OCI-LY7 (cell line): ENCODE measurements around the gene NARS2. TPM values are rescaled to one million over a fixed set of nuclear protein-coding genes. Genes with fewer than 3 reads are reported as not detected.

Experiments
- BruUV-seq: library from RNA; stranded (reverse); fragments of 400-500 nt; replicated peaks from 2 replicates; lab custom pipeline; 2021; lab: Mats Ljungman, UMichigan
- CTCF ChIA-PET: fragments of 300-600 bp; sonication (Branson Sonifier 250); formaldehyde crosslinking; loops from one replicate; lab custom pipeline; 2022; ENCODE audit warnings: antibody characterized with exemption; ENCODE audit not compliant: unreplicated experiment; lab: Charles Lee
- POLR2A ChIA-PET: fragments of 300-600 bp; sonication (Branson Sonifier 250); formaldehyde crosslinking; loops from one replicate; lab custom pipeline; 2022; ENCODE audit warnings: antibody characterized with exemption; lab: Charles Lee
- DNase-seq: peaks from one replicate; pipeline ENCODE4 v3.0.0-alpha.2; 2015; ENCODE audit warnings: low spot score
- H2AFZ ChIP-seq: fragments of 200-600 bp; sonication (generic), shearing (Covaris generic); 2 replicates; pipeline ENCODE4 v1.6.1; 2014; ENCODE audit warnings: mild to moderate bottlenecking, antibody characterized with exemption, low read length, moderate library complexity
- H3K27ac ChIP-seq: fragments of 200-600 bp; sonication (generic); 2 replicates; pipeline ENCODE4 v1.5.1; 2014; ENCODE audit warnings: mixed run types, low read depth, mild to moderate bottlenecking, moderate library complexity, low read length, inconsistent platforms; ENCODE audit not compliant: poor library complexity, severe bottlenecking
- H3K36me3 ChIP-seq: fragments of 200-600 bp; sonication (generic); 2 replicates; pipeline ENCODE4 v1.6.1; 2014; ENCODE audit warnings: mild to moderate bottlenecking, antibody characterized with exemption, low read length, moderate library complexity, mixed read lengths; ENCODE audit not compliant: insufficient read depth
- H3K4me1 ChIP-seq: fragments of 200-600 bp; sonication (generic); 2 replicates; pipeline ENCODE4 v1.5.1; 2014; ENCODE audit warnings: mild to moderate bottlenecking, low read length; ENCODE audit not compliant: insufficient read depth, poor library complexity, severe bottlenecking
- H3K4me2 ChIP-seq: fragments of 200-600 bp; sonication (generic); 2 replicates; pipeline ENCODE4 v1.6.1; 2014; ENCODE audit warnings: mild to moderate bottlenecking, low read length
- H3K4me3 ChIP-seq: fragments of 200-600 bp; sonication (generic); 2 replicates; pipeline ENCODE4 v1.5.1; 2014; ENCODE audit warnings: mild to moderate bottlenecking, low read depth, low read length; ENCODE audit not compliant: poor library complexity, severe bottlenecking
- H3K79me2 ChIP-seq: fragments of 200-600 bp; sonication (generic); 2 replicates; pipeline ENCODE4 v1.6.1; 2016; ENCODE audit warnings: low read depth, mild to moderate bottlenecking, low read length, moderate library complexity, mixed read lengths; ENCODE audit not compliant: insufficient read depth
- H3K9me2 ChIP-seq: fragments of 200-600 bp; sonication (generic); 2 replicates; pipeline ENCODE4 v1.6.1; 2016; ENCODE audit warnings: mild to moderate bottlenecking, low read length, mixed read lengths; ENCODE audit not compliant: insufficient read depth
- H3K9me3 ChIP-seq: fragments of 200-600 bp; sonication (generic); 2 replicates; pipeline ENCODE4 v1.6.1; 2014; ENCODE audit warnings: mild to moderate bottlenecking, mixed run types, low read length, mixed read lengths
- H4K20me1 ChIP-seq: fragments of 200-600 bp; sonication (generic); 2 replicates; pipeline ENCODE4 v1.6.1; 2014; ENCODE audit warnings: mild to moderate bottlenecking, antibody characterized with exemption, low read length, moderate library complexity, mixed read lengths; ENCODE audit not compliant: insufficient read depth
- EZH2phosphoT487 ChIP-seq: fragments of 200-600 bp; sonication (generic); IDR thresholded peaks from 2 replicates; pipeline ENCODE4 v1.6.1; 2018; ENCODE audit warnings: low read depth, borderline replicate concordance, mild to moderate bottlenecking, mixed run types, antibody characterized with exemption, low read length, moderate library complexity, mixed read lengths
- intact Hi-C: fragments of 100-400 bp; cut with micrococcal nuclease; formaldehyde crosslinking; loops from one replicate; pipeline ENCODE4 v1.10.0; 2022; ENCODE audit not compliant: unreplicated experiment
- total RNA-seq, 2 experiments: library from RNA; depleted of rRNA in 1 of 2; stranded (reverse); fragments of >200 nt in 1 of 2; shearing (Covaris generic) in 1 of 2; gene quantifications; 2 replicates each; pipeline ENCODE4 v1.2.3, GENCODE V29; 2014 to 2022
- TF ChIP-seq, protein P1 (sequence below): fragments of 200-600 bp; sonication (generic); conservative IDR thresholded peaks from 2 replicates; pipeline ENCODE4 v1.5.1; 2014; ENCODE audit warnings: mild to moderate bottlenecking, antibody characterized with exemption, low read length, moderate library complexity, mixed read lengths

The NARS2 gene
- total RNA-seq, 2 experiments from 2014 or later: 28.1 to 29.2 TPM

DNA sequence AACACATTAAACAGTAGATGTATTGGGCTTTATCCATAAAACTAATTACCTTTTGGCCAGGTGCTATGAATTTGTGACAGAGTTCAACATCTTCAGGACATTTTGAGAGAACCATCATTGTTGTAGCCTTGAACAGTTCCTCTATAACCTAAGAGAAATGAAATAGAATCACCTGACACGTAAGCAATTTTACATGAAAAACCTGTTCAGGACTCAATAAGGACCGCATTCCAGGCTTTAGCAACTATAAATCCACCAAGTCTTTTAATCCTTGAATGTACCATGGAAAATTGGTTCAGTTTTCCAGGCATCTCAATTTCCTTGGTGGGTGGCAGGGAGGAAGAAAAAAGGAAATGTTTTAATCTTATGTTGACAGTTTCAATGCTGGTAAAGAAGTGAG, 96.1 kb downstream of the NARS2 start:
- Histone ChIP-seq H2AFZ (no peak overlapping the region), H3K9me2 (no peaks in the 10 kb centered on the region), H3K4me2 (no peak overlapping the region), H3K36me3 (peaks cover 41% of the 10 kb centered on the region), H3K79me2 (no peaks in the 10 kb centered on the region), H3K4me3 (no peak overlapping the region), H3K27ac (no peak overlapping the region), H4K20me1 (no peaks in the 10 kb centered on the region), H3K9me3 (no peaks in the 10 kb centered on the region), H3K4me1 (no peaks in the 10 kb centered on the region)
- ChIA-PET CTCF (no interaction called here), POLR2A (no interaction called here)
- intact Hi-C loops: no loop called here
- no peak for DNase-seq
- no TSS peak for BruUV-seq
- TF ChIP-seq, protein P1, sequence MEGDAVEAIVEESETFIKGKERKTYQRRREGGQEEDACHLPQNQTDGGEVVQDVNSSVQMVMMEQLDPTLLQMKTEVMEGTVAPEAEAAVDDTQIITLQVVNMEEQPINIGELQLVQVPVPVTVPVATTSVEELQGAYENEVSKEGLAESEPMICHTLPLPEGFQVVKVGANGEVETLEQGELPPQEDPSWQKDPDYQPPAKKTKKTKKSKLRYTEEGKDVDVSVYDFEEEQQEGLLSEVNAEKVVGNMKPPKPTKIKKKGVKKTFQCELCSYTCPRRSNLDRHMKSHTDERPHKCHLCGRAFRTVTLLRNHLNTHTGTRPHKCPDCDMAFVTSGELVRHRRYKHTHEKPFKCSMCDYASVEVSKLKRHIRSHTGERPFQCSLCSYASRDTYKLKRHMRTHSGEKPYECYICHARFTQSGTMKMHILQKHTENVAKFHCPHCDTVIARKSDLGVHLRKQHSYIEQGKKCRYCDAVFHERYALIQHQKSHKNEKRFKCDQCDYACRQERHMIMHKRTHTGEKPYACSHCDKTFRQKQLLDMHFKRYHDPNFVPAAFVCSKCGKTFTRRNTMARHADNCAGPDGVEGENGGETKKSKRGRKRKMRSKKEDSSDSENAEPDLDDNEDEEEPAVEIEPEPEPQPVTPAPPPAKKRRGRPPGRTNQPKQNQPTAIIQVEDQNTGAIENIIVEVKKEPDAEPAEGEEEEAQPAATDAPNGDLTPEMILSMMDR: no peak
- TF ChIP-seq EZH2phosphoT487: no peak

DNA sequence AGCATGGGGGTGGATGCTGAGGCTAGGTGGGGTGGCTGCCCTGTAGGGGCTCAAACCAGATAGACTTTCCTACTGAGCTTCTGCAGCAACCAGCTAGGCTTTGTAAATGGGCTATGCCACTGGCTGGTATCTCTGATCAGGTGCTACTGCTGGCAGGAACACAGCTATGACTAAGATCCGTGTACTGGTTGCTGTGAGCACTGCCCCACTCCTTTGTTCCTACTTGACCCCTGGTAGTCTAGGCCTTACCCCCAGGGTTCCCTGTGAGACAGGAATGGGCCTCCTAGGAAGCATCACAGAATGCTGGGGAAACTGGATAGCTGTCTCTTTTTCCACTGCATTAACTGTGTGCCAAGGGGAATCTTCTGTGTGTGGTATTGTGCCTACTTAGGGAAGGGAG, 98.6 kb downstream of the NARS2 start:
- Histone ChIP-seq H3K27ac (no peak overlapping the region), H3K9me3 (no peaks in the 10 kb centered on the region), H3K4me1 (no peaks in the 10 kb centered on the region), H2AFZ (no peak overlapping the region), H4K20me1 (no peaks in the 10 kb centered on the region), H3K79me2 (no peaks in the 10 kb centered on the region), H3K36me3 (peaks cover 46% of the 10 kb centered on the region), H3K9me2 (no peaks in the 10 kb centered on the region), H3K4me2 (no peak overlapping the region), H3K4me3 (no peak overlapping the region)
- intact Hi-C loops: no loop called here
- DNase-seq: no peak
- ChIA-PET POLR2A (interaction anchor here (1.1 kb wide), 1 partner anchor 88 kb away, joined by 4 read pairs; no protein-coding TSS in a partner anchor), CTCF (interaction anchor here (0.6 kb wide), 1 partner anchor 236 kb away, joined by 3 read pairs; no protein-coding TSS in a partner anchor)
- BruUV-seq: no TSS peak
- no peak for TF ChIP-seq EZH2phosphoT487
- TF ChIP-seq, protein P1: no peak

DNA sequence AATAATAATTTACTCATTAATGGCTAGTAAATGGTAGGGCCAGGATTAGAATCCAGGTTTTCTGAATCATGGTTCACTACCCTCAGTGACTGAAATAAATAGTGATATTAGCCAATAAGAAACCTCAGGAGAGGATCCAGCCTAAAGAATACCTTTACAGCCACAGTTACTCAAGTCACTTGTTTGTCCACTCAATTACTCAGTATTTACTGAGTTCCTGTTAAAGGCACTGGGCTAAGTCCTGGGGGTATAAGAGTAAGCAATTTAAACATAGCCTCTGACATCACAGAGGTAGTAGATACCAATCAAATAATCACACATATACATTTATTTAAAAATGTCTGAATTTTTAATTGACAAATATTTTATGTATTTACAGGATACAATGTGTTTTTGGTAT, 100.2 kb downstream of the NARS2 start:
- CTCF ChIA-PET: no interaction called here

More for the DNA sequence above, 100.2 kb downstream of the NARS2 start:
- Histone ChIP-seq H3K9me2 (no peaks in the 10 kb centered on the region), H3K4me3 (no peak overlapping the region), H3K27ac (no peak overlapping the region), H3K4me2 (no peak overlapping the region), H3K9me3 (no peaks in the 10 kb centered on the region), H3K79me2 (no peaks in the 10 kb centered on the region), H3K4me1 (no peaks in the 10 kb centered on the region), H3K36me3 (peaks cover 41% of the 10 kb centered on the region), H4K20me1 (no peaks in the 10 kb centered on the region), H2AFZ (no peak overlapping the region)
- TF ChIP-seq, protein P1: no peak
- TF ChIP-seq EZH2phosphoT487: no peak
- no TSS peak for BruUV-seq
- intact Hi-C loops: no loop called here
- POLR2A ChIA-PET: no interaction called here
- no peak for DNase-seq
